HG03175 (cell line): ENCODE results near the gene MYO1D.
"Not testable (repeated sequence)": the region's sequence is repeated elsewhere in the genome, so short reads cannot be mapped to it uniquely, and the experiment has no call there.

Source experiments
- ATAC-seq: cut with Tn5 transposase; IDR thresholded peaks from one replicate; pipeline ENCODE4 v1.9.1; 2021; ENCODE audit warnings: mild to moderate bottlenecking, moderate library complexity; ENCODE audit not compliant: unreplicated experiment

Gene MYO1D

GRCh38 chr17:32481193-32481592 lies 395.7 kb downstream of the MYO1D start:
- ATAC-seq: no peak

DNA sequence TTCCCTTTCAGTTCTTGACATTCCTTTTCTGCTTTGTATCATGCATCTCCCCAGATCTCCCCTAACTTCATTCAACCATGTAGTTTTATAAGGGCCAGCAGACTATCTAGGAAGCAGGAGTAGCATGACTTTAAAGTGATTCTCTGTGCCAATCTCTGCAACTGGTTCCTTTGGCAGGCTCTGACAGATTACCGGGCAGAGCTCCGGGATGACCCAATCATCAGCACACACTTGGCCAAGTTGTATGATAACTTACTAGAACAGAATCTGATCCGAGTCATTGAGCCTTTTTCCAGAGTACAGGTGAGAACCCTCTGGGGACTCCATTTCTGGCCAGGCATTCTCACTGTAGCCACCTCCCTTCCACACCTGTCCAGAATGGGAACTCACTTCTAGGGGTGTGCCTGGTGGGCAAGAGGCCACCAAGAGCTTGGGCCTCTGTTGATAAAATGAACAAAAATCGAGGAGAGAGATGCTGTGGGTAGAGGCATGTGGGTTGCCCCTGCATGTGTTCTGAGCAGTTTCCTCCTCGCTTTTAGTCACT lies 397.8 kb downstream of the MYO1D start:
- ATAC-seq: no peak

DNA sequence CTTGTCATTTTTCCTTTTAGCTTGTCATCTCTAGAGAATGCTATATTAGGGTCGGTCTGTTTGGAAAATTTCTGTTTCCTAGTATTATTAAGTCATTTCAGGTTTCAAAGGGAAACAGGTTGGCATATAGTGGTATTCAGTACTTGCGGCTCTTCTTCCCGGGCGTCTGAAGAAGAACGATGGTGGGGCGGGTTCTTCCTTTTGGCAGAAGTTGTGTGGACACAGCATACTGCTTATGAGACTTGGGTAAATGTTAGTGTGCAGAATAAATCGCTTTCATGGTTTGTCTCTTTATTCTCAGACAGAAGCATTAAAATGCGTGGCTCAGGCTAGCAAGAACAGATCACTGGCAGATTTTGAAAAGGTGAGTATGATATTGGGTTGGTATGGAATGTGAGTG lies 399.7 kb downstream of the MYO1D start:
- ATAC-seq: no peak

DNA sequence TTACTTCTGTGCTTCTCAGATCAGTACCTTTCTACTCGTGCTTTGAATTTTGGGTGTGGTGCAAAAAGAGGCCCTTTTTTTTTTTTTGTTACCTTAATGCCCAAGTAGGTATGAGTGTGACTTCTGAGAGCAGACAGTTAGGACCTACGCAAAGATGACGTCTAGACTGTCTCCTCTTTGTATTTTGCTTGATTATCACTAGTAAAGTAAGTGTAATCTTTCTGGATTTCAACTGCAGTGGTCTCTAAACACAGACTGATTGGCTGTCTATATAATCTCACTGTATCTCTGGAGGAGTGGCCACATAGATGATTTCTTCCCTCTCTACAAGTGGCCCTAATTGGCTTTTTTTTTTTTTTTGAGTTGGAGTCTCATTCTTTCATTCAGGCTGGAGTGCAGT lies 401.7 kb downstream of the MYO1D start:
- ATAC-seq: no peak

- no peak for ATAC-seq
Observed at GRCh38 chr17:32471652-32472051, 405.3 kb downstream of the MYO1D start.

GRCh38 chr17:32470405-32471167 lies 406.3 kb downstream of the MYO1D start:
- ATAC-seq: no peak

GRCh38 chr17:32467949-32468348 lies 409.0 kb downstream of the MYO1D start:
- ATAC-seq: no peak

GRCh38 chr17:32464374-32464773 lies 412.6 kb downstream of the MYO1D start:
- no peak for ATAC-seq

- ATAC-seq: no peak
Observed at GRCh38 chr17:32463304-32463703, 413.6 kb downstream of the MYO1D start.

DNA sequence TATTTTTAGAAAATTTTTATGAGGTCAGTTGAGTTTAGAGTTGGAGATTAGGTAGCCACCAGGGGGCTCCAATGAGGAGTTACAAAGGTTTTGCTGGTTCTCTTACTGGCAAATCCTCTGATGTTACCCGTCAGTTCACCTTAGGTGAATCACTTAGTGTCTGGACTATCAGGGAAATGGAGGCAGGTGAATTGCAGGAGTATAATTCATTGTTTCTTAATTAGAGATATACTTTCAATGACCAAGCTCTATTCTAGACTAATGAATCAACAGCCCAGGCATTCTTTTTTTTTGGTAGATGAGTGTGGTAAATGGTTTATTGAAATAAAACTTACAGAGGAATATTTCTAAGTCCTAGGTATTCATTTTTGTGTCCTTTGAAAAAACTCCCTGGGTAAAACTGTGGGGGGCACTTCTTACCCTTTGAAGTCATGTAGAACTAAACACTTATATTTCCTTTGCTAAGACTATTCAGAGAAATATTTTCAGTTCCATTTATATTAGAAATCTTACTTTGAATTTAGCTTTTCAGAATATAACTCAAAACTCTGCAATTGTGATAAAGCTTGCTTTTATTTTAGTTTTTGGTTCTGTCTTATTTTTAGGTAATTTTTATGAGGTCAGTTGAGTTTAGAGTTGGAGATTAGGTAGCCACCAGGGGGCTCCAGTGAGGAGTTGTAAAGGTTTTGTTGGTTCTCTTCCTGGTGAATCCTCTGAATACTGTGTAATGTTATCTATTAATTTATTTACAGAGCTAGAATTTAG lies 414.9 kb downstream of the MYO1D start:
- ATAC-seq: no peak

GRCh38 chr17:32461498-32461852 lies 415.4 kb downstream of the MYO1D start:
- ATAC-seq: no peak

DNA sequence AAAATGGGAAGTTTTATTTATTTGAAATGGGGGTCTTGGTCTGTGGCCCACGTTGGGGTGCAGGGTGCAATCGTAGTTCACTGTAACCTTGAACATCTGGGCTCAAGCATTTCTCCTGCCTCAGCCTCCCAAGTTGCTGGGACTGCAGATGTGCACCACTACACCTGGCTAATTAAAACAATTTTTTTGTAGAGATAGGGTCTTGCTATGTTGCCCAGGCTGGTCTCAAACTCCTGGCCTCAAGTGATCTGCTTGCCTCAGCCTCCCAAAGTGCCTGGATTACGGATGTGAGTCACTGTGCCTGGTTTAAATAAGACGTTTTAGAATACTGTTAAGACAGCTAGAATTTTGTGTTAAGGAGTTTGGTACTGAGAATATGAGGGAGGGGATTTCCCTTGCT lies 416.9 kb downstream of the MYO1D start:
- ATAC-seq: no peak

DNA sequence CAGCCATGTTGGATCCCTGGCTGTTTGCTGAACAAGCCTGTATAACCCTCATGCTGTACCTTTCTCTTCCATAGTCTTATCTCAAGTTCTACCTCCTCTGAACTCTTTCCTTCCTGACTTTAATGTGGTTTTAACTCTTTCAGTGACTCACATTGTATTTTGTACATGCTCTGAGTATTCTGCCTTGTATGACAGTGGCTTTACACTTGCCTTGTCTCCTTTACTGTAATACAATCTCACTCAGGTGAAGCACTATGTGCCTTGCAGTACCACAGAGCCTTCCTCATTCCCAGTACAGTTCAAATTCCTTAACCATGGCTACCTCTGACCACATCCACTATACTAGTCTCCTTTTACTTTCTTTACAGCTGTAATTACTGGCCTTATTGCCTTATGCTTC lies 418.6 kb downstream of the MYO1D start:
- no peak for ATAC-seq

GRCh38 chr17:32453370-32453769 lies 423.6 kb downstream of the MYO1D start:
- no peak for ATAC-seq

DNA sequence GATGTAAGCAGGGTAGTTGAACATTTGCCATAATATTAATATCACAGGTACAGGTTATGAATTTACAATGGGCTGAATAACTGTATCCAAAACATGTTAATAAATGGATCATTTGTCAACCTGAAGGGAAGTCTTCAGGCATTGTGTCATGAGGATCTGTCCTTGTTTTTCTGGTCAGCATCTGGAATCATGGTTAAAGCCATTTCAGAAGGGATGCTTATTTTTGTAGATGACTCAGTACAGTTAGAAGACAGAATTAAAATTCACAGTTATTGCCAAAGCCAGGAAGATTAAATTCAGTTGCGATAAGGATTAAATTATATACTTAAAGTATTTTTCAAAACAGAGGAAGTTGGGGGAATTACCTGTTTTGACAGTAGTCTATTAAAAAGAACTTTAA lies 424.6 kb downstream of the MYO1D start:
- no peak for ATAC-seq

DNA sequence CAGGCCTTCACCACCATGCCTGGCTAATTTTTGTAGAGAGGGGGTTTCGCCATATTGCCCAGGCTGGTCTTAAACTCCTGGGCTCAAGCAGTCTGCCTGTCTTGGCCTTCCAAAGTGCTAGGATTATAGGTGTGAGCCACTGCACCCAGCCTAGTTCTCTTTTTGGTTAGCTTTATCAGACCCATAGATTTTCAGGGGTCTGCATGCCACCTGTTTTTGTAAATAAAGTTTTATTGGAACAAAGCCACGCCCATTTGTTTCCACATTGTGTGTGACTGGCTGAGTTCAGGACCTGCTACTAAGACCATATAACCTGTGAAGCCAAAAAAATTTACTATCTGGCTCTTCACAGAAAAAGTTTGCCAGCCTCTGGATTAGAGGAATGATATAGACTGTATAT lies 425.0 kb downstream of the MYO1D start:
- no peak for ATAC-seq

DNA sequence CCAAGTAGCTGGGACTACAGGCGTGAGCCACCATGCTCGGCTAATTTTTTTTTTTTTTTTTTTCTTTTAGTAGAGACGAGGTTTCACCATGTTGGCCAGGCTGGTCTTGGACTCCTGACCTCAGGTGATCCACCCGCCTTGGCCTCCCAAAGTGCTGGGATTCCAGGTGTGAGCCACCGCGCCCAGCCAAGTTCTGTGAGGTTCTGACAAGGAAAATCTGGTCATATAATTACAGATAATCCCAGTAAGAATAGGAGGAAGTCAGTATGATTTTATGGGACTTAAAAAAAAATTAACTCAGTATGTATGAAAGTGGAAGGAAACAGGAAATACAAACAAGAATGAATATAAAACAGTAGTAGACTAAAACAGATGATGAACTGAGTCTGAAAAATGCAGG lies 426.5 kb downstream of the MYO1D start:
- ATAC-seq: not testable (repeated sequence)

GRCh38 chr17:32449963-32450362 lies 427.0 kb downstream of the MYO1D start:
- no peak for ATAC-seq

DNA sequence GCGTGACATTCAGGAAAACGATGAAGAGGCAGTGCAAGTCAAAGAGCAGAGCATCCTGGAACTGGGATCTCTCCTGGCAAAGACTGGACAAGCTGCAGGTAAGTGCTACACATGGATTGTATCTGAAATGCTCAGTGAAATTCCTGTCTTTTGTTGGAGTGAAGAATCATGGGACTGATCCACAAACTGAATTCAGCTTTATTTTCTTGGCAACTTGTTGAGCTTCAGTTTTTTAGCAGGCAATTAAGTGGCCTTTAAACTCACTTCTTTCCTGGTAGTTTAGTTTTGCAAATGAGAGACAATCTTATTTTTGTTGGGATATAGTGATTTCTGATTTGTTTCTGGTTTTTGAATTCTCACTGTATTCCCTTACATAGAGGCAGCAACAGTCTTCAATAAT lies 430.0 kb downstream of the MYO1D start:
- ATAC-seq: no peak

GRCh38 chr17:32445971-32446370 lies 431.0 kb downstream of the MYO1D start:
- ATAC-seq: no peak

DNA sequence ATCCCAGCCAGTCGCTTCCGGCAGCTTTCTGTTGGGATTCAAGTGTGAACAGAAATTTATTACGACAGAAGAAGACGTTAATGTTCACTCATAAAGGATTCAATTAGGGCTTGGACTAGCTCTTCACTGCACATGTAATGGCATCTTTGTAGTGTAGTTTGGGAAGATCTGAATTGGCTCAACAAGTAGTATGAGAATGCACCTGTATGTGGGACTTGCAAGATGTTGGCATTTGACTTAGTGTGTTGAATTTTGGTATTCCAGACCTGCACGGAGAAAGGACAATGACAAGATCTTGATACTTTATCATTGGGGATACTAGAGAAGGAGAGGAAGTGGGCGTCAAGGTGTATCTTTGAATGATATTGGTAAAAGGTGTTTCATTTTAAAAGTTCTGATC lies 431.4 kb downstream of the MYO1D start:
- ATAC-seq: no peak

DNA sequence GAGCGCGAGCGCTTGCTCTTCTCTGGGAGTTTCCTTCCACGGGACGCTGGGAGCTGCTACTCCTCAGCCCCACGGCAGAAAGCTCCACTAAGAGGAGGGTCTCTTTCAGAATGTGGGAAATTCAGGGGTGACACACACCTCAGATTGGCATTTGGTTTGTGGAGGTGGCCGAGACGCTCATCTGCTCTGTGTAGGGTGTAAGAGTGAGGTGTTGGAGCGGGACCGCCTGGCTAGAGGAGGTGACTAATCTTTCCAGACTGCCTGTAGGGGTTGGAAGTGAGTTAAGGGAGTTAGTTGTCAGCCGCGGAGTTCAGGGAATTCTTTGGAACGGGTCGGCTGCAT lies 431.9 kb downstream of the MYO1D start:
- peak; percentile 15 for ATAC-seq
